Erythroblast (primary cell): Measurements from ENCODE around the gene GRPEL1.

Source experiments
- GATA1 ChIP-seq: IDR thresholded peaks from 2 replicates; pipeline ENCODE4 v1.6.1; 2011; ENCODE audit warnings: low read depth, mild to moderate bottlenecking, control low read depth, low read length, moderate library complexity
- POLR2A ChIP-seq: IDR thresholded peaks from 2 replicates; pipeline ENCODE4 v1.6.1; 2011; ENCODE audit warnings: mild to moderate bottlenecking, low read length

GRCh38 chr4:7023486-7023885 lies 44.4 kb downstream of the GRPEL1 start:
- no peak for TF ChIP-seq POLR2A
- no peak for TF ChIP-seq GATA1
